OCI-LY3 (cell line): ENCODE measurements around the gene C1GALT1.

Experiments
- CTCF ChIP-seq: fragments of 200-600, 300-600 bp; sonication (generic); IDR thresholded peaks from 2 replicates; pipeline ENCODE4 v1.5.1; 2014; ENCODE audit warnings: antibody characterized with exemption, low read length, low read depth
- EZH2phosphoT487 ChIP-seq: fragments of 200-600 bp; shearing (Covaris generic); IDR thresholded peaks from 2 replicates; pipeline ENCODE4 v1.6.1; 2018; ENCODE audit warnings: antibody characterized with exemption, mixed run types, low read depth

- no peak for TF ChIP-seq CTCF
- TF ChIP-seq EZH2phosphoT487: no peak
Measured at GRCh38 chr7:7175075-7175695, 7.2 kb upstream of the C1GALT1 start.
